ENCODE results near the gene PRADC1.

DNA sequence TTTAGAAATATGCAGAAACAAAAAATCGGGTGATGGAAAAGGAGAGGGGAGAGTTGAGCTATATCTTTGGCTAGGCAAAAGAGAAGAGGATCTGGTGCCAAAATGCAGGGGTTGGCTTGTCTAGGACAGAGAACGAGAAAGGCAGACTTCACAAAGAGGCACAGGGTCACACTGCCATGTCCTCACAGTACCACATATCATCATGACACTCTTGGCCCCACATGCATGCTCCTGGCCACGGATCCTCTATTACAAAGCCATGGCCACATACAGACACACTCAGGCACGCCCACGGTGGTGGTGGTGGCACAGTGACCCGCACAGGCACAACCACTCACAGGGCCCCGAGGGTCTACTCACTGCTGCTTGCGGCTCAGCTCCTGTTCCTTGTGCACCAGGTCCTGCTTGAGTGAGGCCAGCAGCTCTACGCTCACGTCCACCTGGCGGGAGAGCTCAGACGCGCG is 35.4 kb upstream of the PRADC1 start:
- TF ChIP-seq MAX (IDR thresholded peaks at IDR 0.05) (no peak), CTCF (IDR thresholded peaks at IDR 0.05; ENCODE audit: low read depth, low read length, missing input control) (no peak), RXRA (IDR thresholded peaks at IDR 0.05) (no peak), TAF1 (conservative IDR thresholded peaks at IDR 0.05) (no peak), FOXA1 (IDR thresholded peaks at IDR 0.05) (no peak), JUND (IDR thresholded peaks at IDR 0.05) (no peak), GABPA (IDR thresholded peaks at IDR 0.05 in 1 of 2, conservative IDR thresholded peaks at IDR 0.05 in 1 of 2) (no peak), EGR1 (IDR thresholded peaks at IDR 0.05; ENCODE audit: low read depth in 2 of 2) (no peak), YY1 (IDR thresholded peaks at IDR 0.05) (no peak)
- TF ChIP-seq, protein P1, sequence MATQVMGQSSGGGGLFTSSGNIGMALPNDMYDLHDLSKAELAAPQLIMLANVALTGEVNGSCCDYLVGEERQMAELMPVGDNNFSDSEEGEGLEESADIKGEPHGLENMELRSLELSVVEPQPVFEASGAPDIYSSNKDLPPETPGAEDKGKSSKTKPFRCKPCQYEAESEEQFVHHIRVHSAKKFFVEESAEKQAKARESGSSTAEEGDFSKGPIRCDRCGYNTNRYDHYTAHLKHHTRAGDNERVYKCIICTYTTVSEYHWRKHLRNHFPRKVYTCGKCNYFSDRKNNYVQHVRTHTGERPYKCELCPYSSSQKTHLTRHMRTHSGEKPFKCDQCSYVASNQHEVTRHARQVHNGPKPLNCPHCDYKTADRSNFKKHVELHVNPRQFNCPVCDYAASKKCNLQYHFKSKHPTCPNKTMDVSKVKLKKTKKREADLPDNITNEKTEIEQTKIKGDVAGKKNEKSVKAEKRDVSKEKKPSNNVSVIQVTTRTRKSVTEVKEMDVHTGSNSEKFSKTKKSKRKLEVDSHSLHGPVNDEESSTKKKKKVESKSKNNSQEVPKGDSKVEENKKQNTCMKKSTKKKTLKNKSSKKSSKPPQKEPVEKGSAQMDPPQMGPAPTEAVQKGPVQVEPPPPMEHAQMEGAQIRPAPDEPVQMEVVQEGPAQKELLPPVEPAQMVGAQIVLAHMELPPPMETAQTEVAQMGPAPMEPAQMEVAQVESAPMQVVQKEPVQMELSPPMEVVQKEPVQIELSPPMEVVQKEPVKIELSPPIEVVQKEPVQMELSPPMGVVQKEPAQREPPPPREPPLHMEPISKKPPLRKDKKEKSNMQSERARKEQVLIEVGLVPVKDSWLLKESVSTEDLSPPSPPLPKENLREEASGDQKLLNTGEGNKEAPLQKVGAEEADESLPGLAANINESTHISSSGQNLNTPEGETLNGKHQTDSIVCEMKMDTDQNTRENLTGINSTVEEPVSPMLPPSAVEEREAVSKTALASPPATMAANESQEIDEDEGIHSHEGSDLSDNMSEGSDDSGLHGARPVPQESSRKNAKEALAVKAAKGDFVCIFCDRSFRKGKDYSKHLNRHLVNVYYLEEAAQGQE (IDR thresholded peaks at IDR 0.05): no peak

Data from liver (tissue), 3 donors.